Measurements from ENCODE around the gene HNRNPU.

The HNRNPU gene

DNA sequence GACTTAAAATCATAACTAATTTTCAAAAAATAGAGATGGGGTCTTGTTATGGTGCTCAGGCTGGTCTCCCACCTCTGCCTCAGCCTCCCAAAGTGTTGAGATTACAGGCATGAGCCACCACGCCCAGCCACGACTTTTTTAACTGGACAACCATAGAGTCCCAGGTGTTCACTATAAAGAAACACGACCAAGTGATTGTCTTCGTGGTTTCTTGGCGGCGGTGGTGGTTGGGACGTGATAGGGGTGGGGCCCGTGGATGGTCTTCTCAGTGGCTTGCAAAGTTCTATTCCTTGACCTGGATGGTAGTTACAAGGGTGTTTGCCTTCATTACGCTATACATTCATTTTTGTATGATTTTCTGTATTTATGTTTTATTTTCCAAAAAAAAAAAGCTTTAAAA lies 63.5 kb downstream of the HNRNPU start:
- DNase-seq: no peak
